ENCODE data around the gene RASSF7.

GRCh38 chr11:555780-556661 lies 4.7 kb upstream of the RASSF7 start:
- TF ChIP-seq CTCF (conservative IDR thresholded peaks at IDR 0.05; ENCODE audit: low read length) (no peak), EZH2phosphoT487 (IDR thresholded peaks at IDR 0.05; ENCODE audit: borderline replicate concordance, low read depth, low read length) (no peak)

Measured in OCI-LY7 (cell line).